ENCODE results near the gene CDK16. TPM values are rescaled to one million over a fixed set of nuclear protein-coding genes. Genes with fewer than 3 reads are reported as not detected.

The CDK16 gene
- total RNA-seq, 3 donors from 2014 or later = 81.9 to 111 (median 109) TPM

GRCh38 chrX:47172549-47172948 is 45.9 kb upstream of the CDK16 start:
- no peaks in the 10 kb centered on the region for H3K9me3 ChIP-seq
- no peak for ATAC-seq
- no peak for DNase-seq
- H3K36me3 ChIP-seq (ENCODE audit: low read depth) = no peaks in the 10 kb centered on the region
- no peak for TF ChIP-seq CTCF (IDR thresholded peaks at IDR 0.05)
- intact Hi-C loops (cut with DNase I, micrococcal nuclease) = no loop called here
- no peak overlapping the region for H3K4me3 ChIP-seq
- H3K4me1 ChIP-seq (ENCODE audit: low read depth) = no peaks in the 10 kb centered on the region

GRCh38 chrX:47172971-47173792 is 45.3 kb upstream of the CDK16 start:
- intact Hi-C loops (cut with DNase I, micrococcal nuclease) = no loop called here
- no peak overlapping the region for H3K4me3 ChIP-seq
- no peaks in the 10 kb centered on the region for H3K9me3 ChIP-seq
- no peaks in the 10 kb centered on the region for H3K4me1 ChIP-seq (ENCODE audit: low read depth)
- ATAC-seq = no peak
- TF ChIP-seq CTCF (IDR thresholded peaks at IDR 0.05) = no peak
- H3K36me3 ChIP-seq (ENCODE audit: low read depth) = no peaks in the 10 kb centered on the region
- DNase-seq = no peak

- intact Hi-C loops (cut with DNase I, micrococcal nuclease) = no loop called here
- Histone ChIP-seq H3K4me3 (no peak overlapping the region), H3K9me3 (no peaks in the 10 kb centered on the region), H3K4me1 (ENCODE audit: low read depth) (no peaks in the 10 kb centered on the region), H3K36me3 (ENCODE audit: low read depth) (no peaks in the 10 kb centered on the region)
- no peak for ATAC-seq
- TF ChIP-seq CTCF (IDR thresholded peaks at IDR 0.05) = no peak
- DNase-seq = no peak
These were observed 44.1 kb upstream of the CDK16 start for GRCh38 chrX:47174376-47174775.

- H3K9me3 ChIP-seq = no peaks in the 10 kb centered on the region
- H3K4me3 ChIP-seq = no peak overlapping the region
- no peak for TF ChIP-seq CTCF (IDR thresholded peaks at IDR 0.05)
- ATAC-seq = no peak
- no peaks in the 10 kb centered on the region for H3K4me1 ChIP-seq (ENCODE audit: low read depth)
- no peaks in the 10 kb centered on the region for H3K36me3 ChIP-seq (ENCODE audit: low read depth)
- intact Hi-C loops (cut with DNase I, micrococcal nuclease) = no loop called here
- DNase-seq = no peak
These were observed 43.5 kb upstream of the CDK16 start for GRCh38 chrX:47174846-47175587.

GRCh38 chrX:47175588-47175980 is 42.9 kb upstream of the CDK16 start:
- H3K36me3 ChIP-seq (ENCODE audit: low read depth) = no peaks in the 10 kb centered on the region
- no peaks in the 10 kb centered on the region for H3K4me1 ChIP-seq (ENCODE audit: low read depth)
- no peaks in the 10 kb centered on the region for H3K9me3 ChIP-seq
- DNase-seq (no peak), ATAC-seq (no peak)
- intact Hi-C loops (cut with DNase I, micrococcal nuclease) = no loop called here
- H3K4me3 ChIP-seq = no peak overlapping the region
- TF ChIP-seq CTCF (IDR thresholded peaks at IDR 0.05) = no peak
